ENCODE measurements around the gene FOXF1.

The FOXF1 gene

GRCh38 chr16:86558355-86559193, 48.2 kb downstream of the FOXF1 start:
- DNase-seq (ENCODE audit: low spot score), result no peak

GRCh38 chr16:86559802-86560305, 49.5 kb downstream of the FOXF1 start:
- DNase-seq (ENCODE audit: low spot score), result no peak

- no peak for DNase-seq (ENCODE audit: low spot score)
Measured at GRCh38 chr16:86562356-86562755, 52.0 kb downstream of the FOXF1 start.

- peak; percentile 81 for DNase-seq (ENCODE audit: low spot score)
Measured at GRCh38 chr16:86563469-86564345, 53.4 kb downstream of the FOXF1 start.

All from AG08396 (cell line).